HG03025 (cell line): Measurements from ENCODE around the gene C3orf49.

ENCODE experiments used
- ATAC-seq: cut with Tn5 transposase; IDR thresholded peaks from one replicate; pipeline ENCODE4 v1.9.1; 2021; ENCODE audit warnings: mild to moderate bottlenecking, moderate library complexity; ENCODE audit not compliant: unreplicated experiment, low FRiP score

Gene C3orf49

GRCh38 chr3:63819151-63819398, at the start of gene C3orf49:
Gene C3orf49 (plus strand): TSS chr3:63819299. CDS start chr3:63819472, 173 bp downstream.
- ATAC-seq, result no peak

- ATAC-seq, result no peak
Observed at GRCh38 chr3:63774781-63775180, 44.3 kb upstream of the C3orf49 start.

GRCh38 chr3:63779227-63779626, 39.9 kb upstream of the C3orf49 start:
- no peak for ATAC-seq

GRCh38 chr3:63791974-63792373, 27.1 kb upstream of the C3orf49 start:
- no peak for ATAC-seq

- ATAC-seq, result no peak
Observed at GRCh38 chr3:63795438-63795837, 23.7 kb upstream of the C3orf49 start.

GRCh38 chr3:63798544-63798943, 20.6 kb upstream of the C3orf49 start:
- ATAC-seq, result no peak

GRCh38 chr3:63798949-63799348, 20.1 kb upstream of the C3orf49 start:
- no peak for ATAC-seq

GRCh38 chr3:63800097-63800496, 19.0 kb upstream of the C3orf49 start:
- ATAC-seq, result no peak

GRCh38 chr3:63803911-63804310, 15.2 kb upstream of the C3orf49 start:
- ATAC-seq, result no peak

- ATAC-seq, result no peak
Observed at GRCh38 chr3:63807961-63808565, 11.0 kb upstream of the C3orf49 start.

- ATAC-seq, result no peak
Observed at GRCh38 chr3:63808633-63809032, 10.5 kb upstream of the C3orf49 start.

GRCh38 chr3:63809607-63810006, 9.5 kb upstream of the C3orf49 start:
- no peak for ATAC-seq

- no peak for ATAC-seq
Observed at GRCh38 chr3:63814237-63814636, 4.9 kb upstream of the C3orf49 start.

GRCh38 chr3:63817225-63817624, 1.9 kb upstream of the C3orf49 start:
- ATAC-seq, result no peak

GRCh38 chr3:63818282-63819150, 583 bp upstream of the C3orf49 start:
- ATAC-seq, result peak; percentile 86

- ATAC-seq, result no peak
Observed at GRCh38 chr3:63824309-63824708, 5.2 kb downstream of the C3orf49 start.

GRCh38 chr3:63830526-63830925, 11.4 kb downstream of the C3orf49 start:
- ATAC-seq, result no peak

GRCh38 chr3:63832395-63832794, 13.3 kb downstream of the C3orf49 start:
- no peak for ATAC-seq

- ATAC-seq, result no peak
Observed at GRCh38 chr3:63841704-63842103, 22.6 kb downstream of the C3orf49 start.

GRCh38 chr3:63842127-63842526, 23.0 kb downstream of the C3orf49 start:
- no peak for ATAC-seq

- ATAC-seq, result no peak
Observed at GRCh38 chr3:63845215-63845614, 26.1 kb downstream of the C3orf49 start.

- no peak for ATAC-seq
Observed at GRCh38 chr3:63847718-63848450, 28.8 kb downstream of the C3orf49 start.
